Endothelial cell of umbilical vein (primary cell): Measurements from ENCODE around the gene OR5AU1.

Experiments used
- EZH2 ChIP-seq: IDR thresholded peaks from 2 replicates; pipeline ENCODE4 v1.6.1; 2012; ENCODE audit warnings: borderline replicate concordance, low read depth, mild to moderate bottlenecking, moderate library complexity, low read length, inconsistent platforms; ENCODE audit not compliant: severe bottlenecking
- POLR2A ChIP-seq: IDR thresholded peaks from 2 replicates; pipeline ENCODE4 v1.6.1; 2012; ENCODE audit warnings: low read depth, mild to moderate bottlenecking, control low read depth, low read length
- TF ChIP-seq, protein P1 (sequence below), 2 donors: IDR thresholded peaks; 1 replicate in 1 of 2; 2 replicates in 1 of 2; pipeline ENCODE4 v1.5.1; 2011; ENCODE audit warnings: low read length in 2 of 2, mild to moderate bottlenecking in 2 of 2, moderate library complexity in 2 of 2, control low read depth in 1 of 2, inconsistent platforms in 1 of 2, low read depth in 1 of 2; ENCODE audit not compliant: insufficient read depth in 1 of 2; ENCODE audit errors: extremely low read depth in 1 of 2

DNA sequence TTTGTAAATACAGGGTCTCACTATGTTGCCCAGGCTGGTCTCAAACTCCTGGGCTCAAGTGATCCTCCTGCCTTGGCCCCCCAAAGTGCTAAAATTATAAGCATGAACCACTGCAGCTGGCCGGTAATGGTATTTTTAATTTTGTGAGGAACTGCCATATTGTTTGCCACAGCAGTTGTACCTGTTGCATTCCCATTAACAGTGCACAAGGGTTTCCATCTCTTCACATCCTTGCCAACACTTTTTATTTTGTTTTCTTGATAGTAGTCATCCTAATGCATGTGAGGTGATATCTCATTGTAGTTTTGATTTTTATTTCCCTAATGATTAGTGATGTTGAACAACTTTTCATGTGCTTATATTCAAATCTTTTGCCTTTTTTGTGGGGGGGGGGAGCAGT, 13.5 kb downstream of the OR5AU1 start:
- no peak for TF ChIP-seq POLR2A
- TF ChIP-seq, protein P1, sequence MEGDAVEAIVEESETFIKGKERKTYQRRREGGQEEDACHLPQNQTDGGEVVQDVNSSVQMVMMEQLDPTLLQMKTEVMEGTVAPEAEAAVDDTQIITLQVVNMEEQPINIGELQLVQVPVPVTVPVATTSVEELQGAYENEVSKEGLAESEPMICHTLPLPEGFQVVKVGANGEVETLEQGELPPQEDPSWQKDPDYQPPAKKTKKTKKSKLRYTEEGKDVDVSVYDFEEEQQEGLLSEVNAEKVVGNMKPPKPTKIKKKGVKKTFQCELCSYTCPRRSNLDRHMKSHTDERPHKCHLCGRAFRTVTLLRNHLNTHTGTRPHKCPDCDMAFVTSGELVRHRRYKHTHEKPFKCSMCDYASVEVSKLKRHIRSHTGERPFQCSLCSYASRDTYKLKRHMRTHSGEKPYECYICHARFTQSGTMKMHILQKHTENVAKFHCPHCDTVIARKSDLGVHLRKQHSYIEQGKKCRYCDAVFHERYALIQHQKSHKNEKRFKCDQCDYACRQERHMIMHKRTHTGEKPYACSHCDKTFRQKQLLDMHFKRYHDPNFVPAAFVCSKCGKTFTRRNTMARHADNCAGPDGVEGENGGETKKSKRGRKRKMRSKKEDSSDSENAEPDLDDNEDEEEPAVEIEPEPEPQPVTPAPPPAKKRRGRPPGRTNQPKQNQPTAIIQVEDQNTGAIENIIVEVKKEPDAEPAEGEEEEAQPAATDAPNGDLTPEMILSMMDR (IDR thresholded peaks at IDR 0.05; ENCODE audit: extremely low read depth in 1 of 2, insufficient read depth in 1 of 2, low read depth in 1 of 2, low read length in 2 of 2), result no peak
- TF ChIP-seq EZH2, result no peak
